Peyer's patch (tissue), 4 donors: Measurements from ENCODE around the gene PTH1R.

ENCODE experiments used
- CTCF ChIP-seq, 6 experiments: fragments of 450-650 bp in 4 of 6; fragments of 200-600 bp in 2 of 6; sonication (generic) in 1 of 6; IDR thresholded peaks; one replicate each; pipeline ENCODE4 v1.5.1; 2017 to 2019; ENCODE audit warnings: antibody characterized with exemption in 6 of 6, mild to moderate bottlenecking in 3 of 6, moderate library complexity in 1 of 6
- POLR2A ChIP-seq, 2 donors: fragments of 450-650 bp; IDR thresholded peaks; one replicate each; pipeline ENCODE4 v1.5.1; 2017; ENCODE audit warnings: antibody characterized with exemption in 2 of 2, mild to moderate bottlenecking in 2 of 2, moderate library complexity in 2 of 2

GRCh38 chr3:46944191-46944590 is 66.7 kb downstream of the PTH1R start:
- TF ChIP-seq CTCF (IDR thresholded peaks at IDR 0.05) (no peak), POLR2A (IDR thresholded peaks at IDR 0.05) (no peak)
